ENCODE data around the gene MAP3K6. TPM values are rescaled to one million over a fixed set of nuclear protein-coding genes. Genes with fewer than 3 reads are reported as not detected.
"Not testable (repeated sequence)": the region's sequence is repeated elsewhere in the genome, so short reads cannot be mapped to it uniquely, and the experiment has no call there.

Gene MAP3K6
- 10 to 100 TPM in 1 of 2 donors, 1 to 10 TPM in 1; 5.5 to 14.7 TPM for total RNA-seq

DNA sequence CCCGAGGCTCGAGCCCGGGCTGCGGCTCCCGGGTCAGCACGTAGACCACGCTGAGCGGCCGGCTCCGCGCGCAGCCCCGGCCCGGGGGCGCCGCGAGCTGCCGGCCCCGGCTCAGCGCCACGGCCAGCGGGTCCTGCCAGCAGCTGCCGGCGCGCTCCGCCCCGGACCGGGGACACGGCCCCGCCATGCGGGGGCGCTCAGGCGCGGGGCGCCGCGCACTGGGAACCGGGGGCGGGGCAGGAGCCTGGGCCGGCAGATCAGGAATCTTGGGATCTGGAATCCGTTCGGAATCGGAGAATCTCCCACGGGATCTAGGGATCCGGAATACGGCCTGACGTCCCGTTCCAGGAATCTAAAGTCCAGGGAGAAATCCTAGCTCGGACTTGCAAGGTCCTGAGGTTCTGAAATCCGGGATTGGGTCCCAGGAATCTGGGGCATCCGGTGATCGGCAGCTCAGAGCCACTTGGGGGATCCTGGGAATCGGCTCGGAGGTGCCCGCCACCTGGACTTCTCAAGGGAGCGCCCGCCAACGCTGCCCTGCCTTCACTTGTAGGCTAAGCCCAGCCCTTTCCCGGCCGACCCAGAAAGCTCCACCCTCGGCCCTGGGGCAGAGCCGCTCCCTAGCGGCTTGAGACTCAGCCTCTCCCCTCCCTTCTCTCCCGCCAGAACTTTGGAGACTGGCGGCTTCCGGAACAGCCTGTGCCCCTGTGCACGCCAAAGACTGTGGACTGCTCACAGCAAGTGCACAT, at the start of gene MAP3K6:
Gene MAP3K6 (minus strand): TSS at position 551 of the 749 bp plus-strand sequence. CDS start 364 bp downstream, at position 187.
- Mint-ChIP-seq H3K9me3 (no peaks in the 10 kb centered on the region), H3K27ac (peak within 1 kb of the TSS in 1 of 2 donors; percentile 93), H3K36me3 (no peaks in the 10 kb centered on the region)
- ATAC-seq = peak in 1 of 2 donors; percentile 54
- DNase-seq (ENCODE audit: low spot score in 2 of 2) = peak in 1 of 2 donors; percentile 70

GRCh38 chr1:27414091-27414490, 47.3 kb upstream of the MAP3K6 start:
- DNase-seq (ENCODE audit: low spot score in 2 of 2) = no peak
- no peak for ATAC-seq
- peaks cover 24 to 25% of the 10 kb centered on the region in 2 donors for H3K36me3 Mint-ChIP-seq
- no peaks in the 10 kb centered on the region for H3K9me3 Mint-ChIP-seq
- no peak overlapping the region for H3K27ac Mint-ChIP-seq

DNA sequence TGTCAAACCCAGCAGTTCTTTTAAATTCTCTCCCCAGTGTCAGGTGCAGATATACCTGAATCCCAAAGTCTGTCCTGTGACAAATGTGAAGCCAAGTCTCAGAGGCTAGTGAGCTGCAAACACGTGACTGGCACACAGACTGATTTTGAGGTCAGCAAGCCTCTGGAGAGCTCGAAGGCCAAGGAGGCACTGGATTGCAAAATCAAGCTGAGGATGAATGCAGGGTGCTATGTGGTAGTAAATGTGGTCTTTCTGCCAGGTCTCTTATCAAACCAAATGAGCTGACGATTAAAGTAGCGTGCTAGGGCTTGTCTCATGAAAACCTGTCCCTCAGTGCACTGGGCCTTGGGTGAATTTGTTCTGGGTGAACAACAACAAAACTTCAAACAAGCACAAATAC, 46.2 kb upstream of the MAP3K6 start:
- Mint-ChIP-seq H3K9me3 (no peaks in the 10 kb centered on the region), H3K27ac (peak overlapping the region in 1 of 2 donors; percentile 68), H3K36me3 (peaks cover 24 to 25% of the 10 kb centered on the region in 2 donors)
- no peak for ATAC-seq
- no peak for DNase-seq (ENCODE audit: low spot score in 2 of 2)

DNA sequence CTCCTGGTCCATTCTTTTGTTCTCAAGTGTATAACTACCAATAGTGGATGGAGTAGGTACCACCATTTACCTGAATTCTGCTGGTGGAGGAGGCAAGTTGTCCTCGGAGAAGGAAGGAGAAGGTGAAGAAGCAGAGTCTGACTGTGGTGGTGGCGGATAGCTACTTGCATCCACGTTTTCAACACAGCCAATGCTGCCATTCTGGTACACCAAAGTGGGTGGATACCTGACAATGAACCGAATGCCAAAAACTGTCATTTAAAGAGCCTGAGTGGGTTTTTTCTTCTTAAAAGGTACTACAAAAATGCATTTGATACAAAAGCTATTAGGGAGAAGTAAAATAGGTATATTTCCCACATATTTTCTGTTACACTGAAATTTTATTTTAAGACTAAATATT, 45.7 kb upstream of the MAP3K6 start:
- DNase-seq (ENCODE audit: low spot score in 2 of 2) = no peak
- H3K36me3 Mint-ChIP-seq = peaks cover 24 to 25% of the 10 kb centered on the region in 2 donors
- H3K27ac Mint-ChIP-seq = no peak overlapping the region

GRCh38 chr1:27410709-27411108, 43.9 kb upstream of the MAP3K6 start:
- H3K36me3 Mint-ChIP-seq = peaks cover 15 to 17% of the 10 kb centered on the region in 2 donors
- no peak for ATAC-seq
- H3K9me3 Mint-ChIP-seq = no peaks in the 10 kb centered on the region
- peak overlapping the region in 1 of 2 donors; percentile 51 for H3K27ac Mint-ChIP-seq
- DNase-seq (ENCODE audit: low spot score in 2 of 2) = no peak

More for the DNA sequence above, 45.7 kb upstream of the MAP3K6 start:
- no peaks in the 10 kb centered on the region for H3K9me3 Mint-ChIP-seq
- no peak for ATAC-seq

DNA sequence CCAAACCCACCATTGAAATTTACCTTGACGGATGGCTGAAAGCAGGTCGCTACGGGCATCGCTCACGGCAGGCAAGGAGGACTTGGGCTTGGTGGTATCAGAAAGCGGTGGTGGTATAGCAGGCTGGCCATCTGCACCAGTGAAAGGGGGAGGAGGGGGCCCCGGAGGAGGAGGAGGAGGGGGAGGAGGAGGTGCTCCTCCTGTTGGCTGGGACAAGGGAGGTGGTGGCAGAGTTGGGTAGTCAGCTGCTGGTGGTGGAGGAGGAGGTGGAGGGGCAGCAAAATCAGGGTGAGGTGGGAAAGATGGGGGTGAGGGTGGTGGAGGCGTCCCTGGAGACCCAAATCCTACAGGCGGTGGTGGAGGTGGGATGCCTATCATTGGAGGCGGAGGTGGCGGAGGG, 42.9 kb upstream of the MAP3K6 start:
- ATAC-seq (no peak), DNase-seq (ENCODE audit: low spot score in 2 of 2) (no peak)
- Mint-ChIP-seq H3K36me3 (peaks cover 8 to 11% of the 10 kb centered on the region in 2 donors), H3K27ac (no peak overlapping the region), H3K9me3 (no peaks in the 10 kb centered on the region)

DNA sequence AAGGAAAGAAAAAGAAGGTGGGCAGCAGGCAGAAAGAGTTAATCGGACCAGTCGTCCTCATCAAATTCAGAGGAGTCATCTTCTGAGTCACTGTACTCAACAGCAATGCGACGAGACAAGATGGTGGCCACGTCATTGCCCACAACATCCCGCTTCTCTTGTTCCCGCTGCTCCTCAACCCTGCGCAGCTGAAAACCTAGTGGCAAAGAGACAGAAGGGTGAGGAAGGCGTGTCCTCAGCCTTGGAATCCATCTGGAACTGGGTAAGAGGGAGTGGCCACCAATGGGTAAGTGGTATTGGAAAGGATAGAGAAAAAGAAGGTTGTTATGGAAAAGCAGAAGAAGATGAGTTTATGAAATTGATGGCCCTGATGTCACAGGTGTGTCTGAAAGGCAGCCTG, 41.4 kb upstream of the MAP3K6 start:
- Mint-ChIP-seq H3K27ac (peak overlapping the region; percentile 58 to 70), H3K36me3 (peaks cover 0 to 3% of the 10 kb centered on the region in 2 donors), H3K9me3 (no peaks in the 10 kb centered on the region)
- DNase-seq (ENCODE audit: low spot score in 2 of 2) (no peak), ATAC-seq (no peak)

DNA sequence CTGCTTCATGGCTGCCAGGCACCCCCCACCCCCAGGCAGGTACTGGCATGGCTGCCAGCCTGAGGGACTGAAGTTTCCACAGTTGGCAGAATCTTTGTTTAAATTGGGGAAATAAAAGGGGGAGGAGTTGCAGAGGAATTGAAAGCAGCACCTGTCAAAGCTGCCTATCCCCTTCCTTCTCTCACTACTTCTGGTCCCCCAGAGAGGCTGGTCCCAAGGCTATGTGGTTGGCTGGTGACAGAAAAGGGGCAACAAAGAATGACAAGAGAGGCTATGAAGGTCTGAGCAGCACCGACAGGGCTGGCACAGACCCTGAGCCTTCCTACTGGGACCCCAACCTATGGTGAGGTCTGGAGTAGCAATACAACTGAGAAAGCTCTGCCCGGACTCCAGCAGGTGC, 40.0 kb upstream of the MAP3K6 start:
- H3K36me3 Mint-ChIP-seq; ATAC-seq; DNase-seq (ENCODE audit: low spot score in 2 of 2); H3K9me3 Mint-ChIP-seq: not testable (repeated sequence)
- H3K27ac Mint-ChIP-seq = peak overlapping the region in 1 of 2 donors; percentile 70

DNA sequence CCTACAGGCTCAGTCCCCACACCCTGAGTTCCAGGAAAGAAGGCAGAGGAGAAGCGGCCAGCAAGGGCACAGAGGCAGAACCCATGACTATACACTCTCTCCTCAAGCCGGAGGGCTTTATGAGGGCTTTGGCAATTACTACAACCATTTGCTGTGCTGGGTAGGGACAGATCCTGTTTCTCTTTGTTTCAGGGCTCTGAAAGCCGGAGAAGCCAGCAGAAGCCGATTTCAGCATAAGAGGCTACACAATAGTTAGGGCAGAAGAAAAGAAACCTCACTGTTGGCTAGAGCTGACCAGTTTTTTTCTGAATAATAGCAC, 39.6 kb upstream of the MAP3K6 start:
- H3K9me3 Mint-ChIP-seq = no peaks in the 10 kb centered on the region
- peak overlapping the region; percentile 24 to 91 for H3K27ac Mint-ChIP-seq
- H3K36me3 Mint-ChIP-seq = no peaks in the 10 kb centered on the region
- ATAC-seq = no peak
- no peak for DNase-seq (ENCODE audit: low spot score in 2 of 2)

GRCh38 chr1:27405598-27406361, 39.0 kb upstream of the MAP3K6 start:
- H3K27ac Mint-ChIP-seq = peak overlapping the region; percentile 24 to 91
- H3K9me3 Mint-ChIP-seq; ATAC-seq; DNase-seq (ENCODE audit: low spot score in 2 of 2); H3K36me3 Mint-ChIP-seq: not testable (repeated sequence)

DNA sequence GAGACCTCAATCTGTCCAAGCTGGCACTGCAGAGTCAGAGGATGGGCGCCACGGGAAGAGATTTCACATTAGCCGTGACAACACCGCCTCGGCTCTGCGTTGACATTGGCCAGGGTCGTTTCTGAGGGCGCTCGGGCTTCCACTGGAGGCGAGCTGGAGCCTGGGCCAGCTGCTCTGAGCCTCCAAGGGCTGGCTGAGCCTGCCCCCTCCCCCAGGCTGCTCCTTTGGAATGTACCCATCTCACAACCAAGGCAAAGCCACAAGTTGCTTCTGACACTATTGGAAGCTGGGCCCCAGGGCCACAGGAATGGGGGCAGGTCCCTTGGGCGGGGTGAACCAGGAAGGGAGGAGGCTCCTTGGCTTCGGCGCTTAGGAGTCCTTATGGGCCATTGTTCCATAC, 38.3 kb upstream of the MAP3K6 start:
- no peaks in the 10 kb centered on the region for H3K36me3 Mint-ChIP-seq
- no peak overlapping the region for H3K27ac Mint-ChIP-seq
- no peak for ATAC-seq
- no peaks in the 10 kb centered on the region for H3K9me3 Mint-ChIP-seq
- DNase-seq (ENCODE audit: low spot score in 2 of 2) = no peak

DNA sequence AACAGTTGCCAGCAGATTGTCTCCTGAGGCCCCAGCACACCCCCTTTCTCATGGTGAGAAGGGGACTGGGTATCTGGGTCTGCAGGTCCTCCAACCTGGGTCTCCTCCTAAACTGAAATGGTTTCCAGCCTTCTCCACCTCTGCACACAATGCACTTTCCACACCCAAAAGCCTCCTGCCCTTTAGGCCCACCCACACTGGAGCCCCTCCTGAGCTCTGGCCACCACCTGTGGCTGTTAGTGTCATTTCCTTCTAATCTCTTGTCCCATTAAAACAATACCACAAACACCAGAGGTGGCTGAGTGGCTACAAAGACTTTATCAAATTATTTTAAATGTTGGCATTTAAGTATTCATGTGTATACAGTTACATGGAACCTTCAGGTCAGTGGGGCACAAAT, 37.2 kb upstream of the MAP3K6 start:
- no peak for DNase-seq (ENCODE audit: low spot score in 2 of 2)
- Mint-ChIP-seq H3K36me3 (no peaks in the 10 kb centered on the region), H3K27ac (peak overlapping the region; percentile 40 to 94), H3K9me3 (no peaks in the 10 kb centered on the region)
- ATAC-seq = no peak

DNA sequence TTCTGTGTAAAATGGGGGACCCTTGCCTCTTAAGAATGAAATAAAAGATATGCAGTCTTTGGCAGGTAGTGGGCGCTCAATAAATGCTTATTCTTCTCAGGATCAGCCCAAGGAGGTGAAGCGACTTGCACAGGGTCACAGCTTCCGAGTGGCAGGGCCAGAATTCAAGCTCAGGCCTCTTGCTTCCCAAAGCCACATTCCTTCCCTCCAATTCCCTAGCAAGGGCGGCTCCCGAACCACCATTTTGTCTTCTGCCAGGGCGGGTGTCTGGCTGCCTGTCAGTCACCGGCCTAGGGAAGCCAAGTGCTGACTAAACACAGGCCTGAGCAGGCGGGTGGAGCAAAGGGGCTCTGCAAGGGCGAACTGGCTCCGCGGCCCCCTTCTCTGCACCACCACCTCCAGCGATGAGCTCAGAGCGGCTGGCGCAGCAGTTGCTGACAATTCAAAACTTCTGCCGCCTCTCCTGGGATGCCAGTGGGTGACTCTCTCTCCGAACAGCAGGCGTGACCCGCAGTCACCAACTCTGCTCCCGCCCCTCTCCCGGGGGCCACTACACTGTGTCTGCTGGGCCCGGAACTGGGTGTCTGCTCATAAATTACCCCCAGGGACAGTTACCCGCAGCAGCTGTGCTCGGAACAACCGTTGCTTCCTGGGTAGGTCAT, 36.4 kb upstream of the MAP3K6 start:
- ATAC-seq (peak; percentile 36 to 42), DNase-seq (ENCODE audit: low spot score in 2 of 2) (no peak)
- H3K9me3 Mint-ChIP-seq = no peaks in the 10 kb centered on the region

GRCh38 chr1:27402349-27402754, 35.6 kb upstream of the MAP3K6 start:
- H3K27ac Mint-ChIP-seq = peak overlapping the region in 1 of 2 donors; percentile 39

More for the DNA sequence above, 36.4 kb upstream of the MAP3K6 start:
- peak overlapping the region; percentile 40 to 68 for H3K27ac Mint-ChIP-seq
- H3K36me3 Mint-ChIP-seq = no peaks in the 10 kb centered on the region

GRCh38 chr1:27400963-27401341, 34.2 kb upstream of the MAP3K6 start:
- DNase-seq (ENCODE audit: low spot score in 2 of 2) = no peak
- Mint-ChIP-seq H3K36me3 (no peaks in the 10 kb centered on the region), H3K27ac (no peak overlapping the region), H3K9me3 (no peaks in the 10 kb centered on the region)
- ATAC-seq = no peak

More at GRCh38 chr1:27402349-27402754, 35.6 kb upstream of the MAP3K6 start:
- H3K36me3 Mint-ChIP-seq = no peaks in the 10 kb centered on the region
- no peak for DNase-seq (ENCODE audit: low spot score in 2 of 2)
- ATAC-seq = no peak
- no peaks in the 10 kb centered on the region for H3K9me3 Mint-ChIP-seq

DNA sequence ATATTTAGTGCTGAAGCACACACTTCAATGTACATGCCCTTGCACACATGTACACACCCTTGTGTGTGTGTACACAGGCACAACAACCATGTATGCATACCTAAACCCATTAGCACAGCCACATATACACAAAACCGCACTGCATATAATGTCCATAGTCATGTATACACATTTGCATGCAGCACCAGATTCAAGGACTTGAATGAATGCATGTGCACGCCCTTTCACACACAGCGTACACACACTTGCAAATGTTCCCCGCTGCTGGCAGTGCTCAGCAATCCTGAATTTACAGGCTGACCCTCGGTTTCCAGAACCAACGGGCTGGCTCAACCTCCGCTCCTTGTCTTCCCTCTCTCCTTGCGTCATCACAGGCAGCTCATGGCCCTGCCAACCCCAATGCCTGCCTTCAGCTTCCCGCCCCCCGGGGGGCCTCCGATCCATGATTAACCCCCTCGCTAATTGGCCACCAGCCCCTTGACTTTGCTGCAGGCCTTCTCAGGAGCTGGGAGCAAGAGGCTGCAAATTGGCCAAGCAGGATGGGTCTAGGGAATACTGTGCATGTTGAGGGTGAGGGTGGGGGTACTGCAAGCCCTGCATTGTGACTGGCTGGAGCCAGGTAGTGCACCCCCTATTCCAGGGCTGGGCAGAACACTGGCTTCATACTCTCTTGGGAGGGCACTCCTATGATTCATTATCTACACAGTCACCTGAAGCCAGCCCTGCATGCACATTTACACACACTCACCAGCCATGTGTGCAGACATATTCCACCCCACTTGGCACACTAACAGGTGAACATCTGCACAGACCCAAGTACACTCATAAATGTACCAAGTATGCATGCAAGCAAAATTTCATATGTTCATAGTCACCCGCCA, 33.6 kb upstream of the MAP3K6 start:
- DNase-seq (ENCODE audit: low spot score in 2 of 2) = no peak
- Mint-ChIP-seq H3K9me3 (no peaks in the 10 kb centered on the region), H3K27ac (peak overlapping the region in 1 of 2 donors; percentile 72), H3K36me3 (no peaks in the 10 kb centered on the region)
- no peak for ATAC-seq
